HG02973 (cell line): ENCODE results near the gene SOCS7.

ENCODE experiments used
- ATAC-seq: cut with Tn5 transposase; IDR thresholded peaks from one replicate; pipeline ENCODE4 v1.9.1; 2021; ENCODE audit warnings: moderate library complexity; ENCODE audit not compliant: unreplicated experiment

The SOCS7 gene

DNA sequence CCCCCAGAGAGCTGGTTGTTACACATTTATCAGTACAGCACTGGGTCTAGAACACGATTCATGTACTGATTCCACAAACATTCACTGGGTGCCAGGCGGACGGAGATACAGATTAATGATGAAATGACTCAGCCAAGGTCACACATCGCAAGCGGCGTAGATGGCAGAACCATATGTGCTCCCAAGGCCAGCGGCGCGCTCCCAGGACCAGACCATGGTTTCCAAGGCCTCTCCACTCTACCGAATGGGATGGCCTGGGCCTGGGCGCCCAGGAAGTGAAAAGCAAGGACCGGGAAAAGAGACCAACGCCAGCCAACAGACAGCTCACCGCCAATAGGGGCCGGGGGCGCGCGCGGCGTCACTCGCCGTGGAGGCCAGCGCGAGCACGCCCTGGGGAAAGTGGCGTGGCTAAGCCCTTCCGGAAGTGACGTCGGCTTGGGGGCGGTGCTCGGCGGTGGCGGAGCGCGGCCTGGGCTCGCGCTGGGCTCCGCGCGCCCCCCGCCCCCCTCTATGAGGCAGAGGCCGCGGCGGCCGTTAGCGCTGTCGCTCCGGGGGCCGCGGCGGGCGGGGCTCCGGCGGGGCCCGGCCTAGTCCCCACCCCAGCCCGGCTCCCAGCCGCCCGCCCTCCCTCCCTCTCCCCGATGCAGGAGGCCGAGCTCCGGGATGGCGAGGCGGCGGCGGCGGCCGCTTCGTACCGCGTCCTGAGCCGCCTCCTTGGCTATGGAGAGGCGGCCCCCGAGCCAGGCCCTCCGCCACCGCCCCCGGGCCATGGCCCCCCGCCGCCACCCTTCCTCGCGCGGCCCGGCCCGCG, at the start of gene SOCS7:
Gene SOCS7, plus strand, starts transcription at position 433 of the 811 bp plus-strand sequence. Its CDS starts 209 bp downstream, at position 642.
- peak; percentile 80 for ATAC-seq

DNA sequence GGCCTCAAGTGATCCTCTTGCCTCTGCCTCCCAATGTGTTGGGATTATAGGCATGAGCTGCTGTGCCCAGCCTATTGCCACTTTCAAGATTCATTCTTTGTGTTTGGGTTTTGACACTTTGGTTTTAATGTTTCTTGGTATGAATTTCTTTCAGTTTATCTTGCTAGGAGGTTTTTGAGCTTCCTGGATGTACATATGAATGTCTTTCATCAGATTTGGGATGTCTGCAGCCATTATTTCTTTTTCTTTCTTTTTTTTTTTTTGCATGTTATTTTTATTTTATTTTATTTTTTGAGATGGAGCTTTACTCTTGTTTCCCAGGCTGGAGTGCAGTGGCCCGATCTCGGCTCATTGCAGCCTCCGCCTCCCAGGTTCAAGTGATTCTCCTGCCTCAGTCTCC, 36.1 kb upstream of the SOCS7 start:
- ATAC-seq: no peak

DNA sequence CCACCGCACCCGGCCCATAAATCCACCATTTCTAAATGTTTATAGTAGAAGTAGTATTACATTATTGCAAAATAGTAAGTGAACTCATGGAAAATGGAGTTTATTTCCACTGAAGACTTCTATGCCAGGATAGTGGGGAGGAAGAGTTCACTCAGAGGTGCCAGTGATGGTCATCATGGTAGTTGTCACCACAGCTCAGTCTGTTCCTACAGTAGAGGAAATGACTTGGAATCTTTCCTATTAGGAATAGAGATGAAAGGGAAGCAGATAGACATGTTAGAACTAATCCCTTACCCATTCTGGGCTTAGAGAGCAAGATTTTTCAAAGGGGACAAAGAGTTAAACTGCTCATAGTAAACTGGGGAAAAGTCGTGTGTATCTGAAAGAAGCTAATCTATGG, 34.6 kb upstream of the SOCS7 start:
- no peak for ATAC-seq

GRCh38 chr17:38320482-38320881, 31.2 kb upstream of the SOCS7 start:
- no peak for ATAC-seq

DNA sequence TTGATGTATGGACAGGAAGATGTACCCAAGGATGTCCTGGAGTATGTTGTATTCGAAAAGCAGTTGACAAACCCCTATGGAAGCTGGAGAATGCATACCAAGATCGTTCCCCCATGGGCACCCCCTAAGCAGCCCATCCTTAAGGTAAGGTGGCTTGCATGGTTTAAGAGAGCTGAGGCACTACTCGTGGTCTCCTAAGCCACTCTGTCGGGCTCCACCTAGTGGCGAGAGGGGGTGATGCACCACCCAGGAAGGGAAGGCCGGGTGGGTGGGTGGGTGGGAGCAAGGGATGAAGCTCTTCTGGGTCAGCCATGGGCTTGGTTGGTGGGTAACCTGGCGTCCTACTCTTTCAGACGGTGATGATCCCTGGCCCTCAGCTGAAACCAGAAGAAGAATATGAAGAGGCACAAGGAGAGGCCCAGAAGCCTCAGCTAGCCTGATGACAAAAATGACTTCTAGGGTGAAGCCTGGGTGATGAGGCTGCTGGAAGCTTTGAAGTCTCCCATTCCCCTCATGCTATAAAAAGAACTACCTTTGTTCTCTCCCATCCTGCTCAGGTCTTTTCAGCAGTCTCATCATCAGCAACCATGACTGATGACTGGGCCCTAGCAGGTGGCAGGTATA, 29.4 kb upstream of the SOCS7 start:
- no peak for ATAC-seq

- ATAC-seq: no peak
Observed at GRCh38 chr17:38322897-38323296, 28.7 kb upstream of the SOCS7 start.

DNA sequence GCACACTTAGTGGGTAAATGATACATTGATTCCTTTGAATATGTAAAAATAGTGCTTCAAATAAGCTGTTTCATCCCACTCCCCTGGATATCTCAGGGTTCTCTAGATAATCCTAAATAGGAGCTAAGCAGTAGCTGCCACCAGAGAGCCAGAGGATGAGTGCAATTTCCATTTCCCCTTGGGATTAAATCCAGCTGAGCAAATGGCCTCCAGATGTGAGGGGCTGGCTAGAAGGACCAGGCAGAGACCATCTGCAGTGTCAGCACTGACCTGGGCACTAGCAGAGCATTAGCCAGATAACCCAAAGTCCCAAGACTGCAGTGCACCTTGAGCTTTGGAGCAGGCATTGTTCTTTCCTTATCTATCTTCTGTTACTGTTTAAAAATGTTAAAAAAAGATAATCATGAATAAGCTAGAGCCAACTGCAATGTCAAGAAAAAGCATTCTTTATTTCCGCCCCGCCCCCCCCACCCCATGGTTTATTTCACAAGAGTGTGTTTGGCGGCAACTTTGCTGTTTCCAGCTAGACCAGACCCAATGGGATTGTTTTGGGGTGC, 27.4 kb upstream of the SOCS7 start:
- ATAC-seq: no peak

GRCh38 chr17:38324772-38325171, 26.9 kb upstream of the SOCS7 start:
- no peak for ATAC-seq

DNA sequence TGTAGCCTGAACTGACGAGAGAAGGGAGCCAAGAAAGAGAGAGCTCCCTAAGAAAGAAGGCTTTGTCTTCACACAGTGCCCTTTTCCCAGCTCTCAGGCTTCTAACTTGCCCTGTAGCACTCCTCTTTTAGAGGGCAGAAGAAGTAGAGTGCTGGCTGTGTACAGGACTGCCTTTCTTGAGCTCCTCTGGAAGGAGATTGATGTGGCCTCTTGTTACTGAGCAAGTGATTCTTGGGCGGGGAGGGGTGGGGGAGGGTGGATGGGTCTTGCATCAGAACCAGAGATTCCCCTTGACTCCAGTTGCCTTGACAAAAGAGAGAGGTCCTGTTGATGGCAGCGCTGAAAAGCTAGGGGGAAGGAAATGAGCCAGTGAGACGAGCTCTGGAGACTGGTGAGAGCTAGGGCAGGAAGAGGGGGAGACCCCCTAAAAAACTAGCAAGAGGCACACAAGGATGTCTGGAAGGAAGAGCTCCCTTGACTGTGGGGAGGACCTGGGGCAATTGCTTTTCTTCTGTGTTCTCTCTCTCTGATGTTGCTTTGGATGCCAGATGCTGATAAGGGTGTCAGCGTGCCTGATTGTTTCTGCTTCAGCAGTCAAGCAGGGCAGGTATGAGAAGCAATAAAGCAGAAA, 26.3 kb upstream of the SOCS7 start:
- no peak for ATAC-seq

- no peak for ATAC-seq
Observed at GRCh38 chr17:38326996-38327792, 24.4 kb upstream of the SOCS7 start.

- no peak for ATAC-seq
Observed at GRCh38 chr17:38327936-38328335, 23.7 kb upstream of the SOCS7 start.

- no peak for ATAC-seq
Observed at GRCh38 chr17:38328620-38329019, 23.0 kb upstream of the SOCS7 start.

- no peak for ATAC-seq
Observed at GRCh38 chr17:38329284-38329683, 22.4 kb upstream of the SOCS7 start.

DNA sequence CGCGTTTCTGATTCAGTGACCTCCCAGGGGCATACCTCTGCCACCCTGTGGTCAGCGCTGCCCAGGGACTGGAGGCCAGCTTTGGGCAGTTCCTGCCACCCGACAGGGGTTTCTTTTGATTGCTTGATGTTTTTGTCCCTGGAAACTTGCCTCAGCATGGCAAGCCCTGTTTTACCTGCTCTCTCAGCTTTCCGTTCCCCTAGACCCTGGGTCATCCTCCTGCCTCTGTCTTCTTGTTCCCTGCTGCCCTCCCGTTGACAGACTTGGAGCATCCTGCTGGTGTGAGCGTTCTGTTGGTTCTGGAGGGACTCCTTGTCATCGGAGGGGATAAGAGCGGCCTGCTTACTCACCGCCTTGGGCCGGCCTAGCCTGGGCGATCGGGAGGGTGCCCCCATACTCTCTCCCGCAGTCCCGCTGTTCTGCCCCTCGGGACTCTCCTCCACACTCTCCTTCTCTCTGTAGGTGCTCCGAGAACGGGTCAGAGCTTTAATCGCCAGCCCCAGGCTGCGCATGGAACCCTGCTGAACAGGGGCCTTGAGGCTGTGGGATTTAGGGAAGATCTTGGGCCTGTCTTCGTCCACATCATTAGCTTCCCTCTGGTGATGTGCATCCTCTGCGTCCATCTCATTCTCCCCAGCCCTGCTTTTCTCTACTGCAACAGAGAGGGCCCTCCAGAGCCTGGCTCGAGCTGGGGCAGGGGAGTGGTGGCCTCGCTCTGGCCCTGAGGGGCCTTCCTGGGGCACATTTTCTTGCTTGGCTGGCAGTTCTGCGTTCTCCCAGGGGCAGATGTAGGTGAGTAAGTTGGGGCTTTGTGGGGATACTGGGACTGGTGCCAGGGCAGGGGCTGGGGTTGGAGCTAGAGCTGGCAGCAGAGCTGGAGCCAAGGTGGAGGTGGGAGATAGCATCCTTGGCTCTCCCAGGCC, 21.6 kb upstream of the SOCS7 start:
- no peak for ATAC-seq

DNA sequence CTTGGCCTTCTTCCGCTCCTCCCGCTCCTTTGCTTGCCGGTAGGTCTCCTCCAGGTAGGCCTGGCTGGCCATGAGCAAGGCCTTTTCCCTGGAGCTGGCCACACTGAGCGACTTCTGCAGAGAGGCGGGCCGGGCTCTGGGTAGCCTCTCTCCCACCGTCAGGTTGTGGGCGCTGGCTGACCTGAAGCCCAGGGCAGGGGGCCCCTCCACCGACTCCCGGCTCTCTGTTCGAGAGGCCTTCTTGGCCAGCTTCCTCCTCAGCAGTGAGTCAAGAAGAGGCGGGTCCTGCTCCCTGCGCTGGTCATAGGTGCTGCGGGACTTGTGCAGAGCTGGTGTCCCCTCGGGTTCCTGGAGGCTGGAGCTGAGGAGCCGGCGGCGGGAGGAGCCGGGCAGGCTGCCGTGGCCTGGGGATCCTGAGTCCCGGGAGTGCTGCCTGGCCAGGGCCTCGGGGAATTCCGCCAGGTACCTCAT, 20.7 kb upstream of the SOCS7 start:
- no peak for ATAC-seq

DNA sequence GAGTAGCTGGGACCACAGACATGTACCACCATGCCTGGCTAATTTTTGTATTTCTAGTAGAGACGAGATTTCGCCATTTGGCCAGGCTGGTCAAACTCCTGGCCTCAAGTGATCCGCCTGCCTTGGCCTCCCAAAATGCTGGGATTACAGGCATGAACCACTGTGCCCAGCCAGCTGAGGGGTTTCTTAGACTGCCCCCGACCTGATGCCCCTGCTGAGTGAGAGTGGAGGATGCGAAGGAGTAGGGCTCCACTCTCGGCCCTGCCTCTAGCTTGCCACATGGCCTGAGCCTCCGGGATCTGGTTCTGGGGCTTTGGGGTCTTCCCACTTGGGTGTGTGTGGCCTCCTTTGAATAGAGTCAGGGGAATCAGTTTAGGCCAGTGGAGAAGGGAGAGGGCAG, 18.9 kb upstream of the SOCS7 start:
- ATAC-seq: no peak

- ATAC-seq: no peak
Observed at GRCh38 chr17:38333635-38334295, 17.9 kb upstream of the SOCS7 start.

GRCh38 chr17:38334480-38335364, 16.9 kb upstream of the SOCS7 start:
- no peak for ATAC-seq
